Breast epithelium (tissue), 3 donors: Measurements from ENCODE around the gene LHPP.

Experiments used
- CTCF ChIP-seq, 3 donors: fragments of 450-650 bp; IDR thresholded peaks; one replicate each; pipeline ENCODE4 v1.5.1; 2016 to 2017; ENCODE audit warnings: antibody characterized with exemption in 3 of 3, mild to moderate bottlenecking in 3 of 3, moderate library complexity in 3 of 3
- POLR2A ChIP-seq: fragments of 450-650 bp; IDR thresholded peaks from one replicate; pipeline ENCODE4 v1.6.1; 2016; ENCODE audit warnings: antibody characterized with exemption, mild to moderate bottlenecking, moderate library complexity
- POLR2AphosphoS5 ChIP-seq, 3 donors: sonication (generic); formaldehyde crosslinking; IDR thresholded peaks; one replicate each; pipeline ENCODE4 v1.6.1; 2017; ENCODE audit warnings: antibody characterized with exemption in 3 of 3

GRCh38 chr10:124608093-124608721 lies 146.6 kb downstream of the LHPP start:
- no peak for TF ChIP-seq POLR2A
- TF ChIP-seq CTCF (IDR thresholded peaks at IDR 0.05) = no peak
- no peak for TF ChIP-seq POLR2AphosphoS5 (IDR thresholded peaks at IDR 0.05)
